Cerebellar cortex (tissue), 1 donor: Measurements from ENCODE around the gene PLEKHG5.

Experiments used
- DNase-seq: peaks from one replicate; pipeline ENCODE4 v3.0.0-alpha.2; 2015; ENCODE audit warnings: low spot score

The PLEKHG5 gene

DNA sequence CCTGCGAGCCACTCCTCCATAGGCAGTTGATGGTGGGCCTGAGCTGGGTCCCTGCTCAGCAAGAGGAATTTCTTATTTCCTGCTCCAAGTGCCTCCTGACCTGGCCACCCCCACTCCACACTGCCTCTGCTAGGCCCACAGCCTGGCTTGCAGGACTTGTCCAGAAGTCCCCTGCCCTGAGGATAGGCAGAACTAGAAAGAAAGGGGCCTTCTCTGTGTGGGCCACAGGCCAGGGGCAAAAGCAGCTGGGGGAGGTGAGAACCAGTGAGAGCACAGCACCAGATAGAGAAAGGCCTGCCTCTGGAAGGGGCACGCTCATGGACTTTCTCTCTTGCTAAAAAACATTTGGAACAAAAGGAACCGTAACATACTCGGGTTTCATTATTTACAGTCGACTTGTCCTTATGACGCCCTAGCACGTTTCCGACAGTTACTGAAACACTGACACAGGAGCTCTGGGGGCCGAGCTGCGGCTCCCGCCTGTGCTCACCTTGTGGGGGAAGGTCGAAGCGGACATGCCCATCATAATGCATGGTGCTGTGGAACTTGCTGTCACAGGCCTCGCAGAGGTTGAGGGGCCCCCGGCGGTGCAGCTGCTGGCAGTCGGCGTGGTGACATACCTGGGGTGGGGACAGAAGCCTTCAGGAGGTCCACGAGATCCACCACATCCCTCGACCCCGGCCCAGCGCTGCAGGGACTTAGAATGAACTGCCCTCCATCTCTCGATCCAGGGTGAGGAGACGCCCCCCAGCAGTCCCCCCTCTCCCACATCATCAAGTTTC lies 14.2 kb downstream of the PLEKHG5 start:
- no peak for DNase-seq

DNA sequence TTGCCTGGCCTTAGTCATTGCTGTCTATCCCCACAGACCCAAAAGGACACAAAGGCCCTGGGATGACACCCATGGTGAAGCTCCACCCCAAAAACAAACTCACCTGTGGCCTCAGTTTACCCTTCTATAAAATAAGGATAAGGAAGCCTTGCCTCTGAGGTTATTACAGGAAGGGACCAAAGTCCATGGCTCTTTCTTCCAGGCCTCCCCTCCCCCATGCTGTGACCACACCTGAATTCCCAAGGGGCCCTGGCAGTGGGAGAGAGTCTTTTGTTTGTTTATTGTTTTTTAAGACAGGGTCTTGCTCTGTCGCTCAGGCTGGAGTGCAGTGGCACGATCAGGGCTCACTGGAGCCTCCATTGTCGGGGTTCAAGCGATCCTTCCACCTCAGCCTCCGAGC lies 15.0 kb downstream of the PLEKHG5 start:
- no peak for DNase-seq

GRCh38 chr1:6475381-6476133 lies 15.9 kb downstream of the PLEKHG5 start:
- peak; percentile 63 for DNase-seq

GRCh38 chr1:6474815-6475282 lies 16.6 kb downstream of the PLEKHG5 start:
- no peak for DNase-seq

- no peak for DNase-seq
Measured at GRCh38 chr1:6473974-6474814, 17.3 kb downstream of the PLEKHG5 start.

DNA sequence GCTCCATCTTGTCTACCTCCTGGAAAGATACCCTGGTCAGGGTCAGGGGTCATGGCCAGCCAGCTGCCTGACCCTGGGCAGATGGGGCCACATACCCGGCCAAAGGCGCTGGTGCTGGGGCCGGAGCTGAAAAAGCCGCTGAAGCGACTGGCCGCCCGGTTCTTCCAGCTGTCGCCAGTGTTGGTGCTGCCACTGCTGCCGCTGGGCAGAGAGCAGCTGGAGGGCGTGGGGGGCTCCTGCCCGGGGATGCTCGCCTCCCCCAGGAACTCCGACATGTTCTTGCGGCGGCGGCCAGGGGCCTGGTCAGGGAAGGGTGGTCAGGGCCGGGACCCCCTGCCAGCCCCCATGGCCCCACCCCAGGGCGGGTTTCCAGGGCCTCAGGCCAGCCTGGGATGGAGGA lies 18.3 kb downstream of the PLEKHG5 start:
- DNase-seq: no peak

DNA sequence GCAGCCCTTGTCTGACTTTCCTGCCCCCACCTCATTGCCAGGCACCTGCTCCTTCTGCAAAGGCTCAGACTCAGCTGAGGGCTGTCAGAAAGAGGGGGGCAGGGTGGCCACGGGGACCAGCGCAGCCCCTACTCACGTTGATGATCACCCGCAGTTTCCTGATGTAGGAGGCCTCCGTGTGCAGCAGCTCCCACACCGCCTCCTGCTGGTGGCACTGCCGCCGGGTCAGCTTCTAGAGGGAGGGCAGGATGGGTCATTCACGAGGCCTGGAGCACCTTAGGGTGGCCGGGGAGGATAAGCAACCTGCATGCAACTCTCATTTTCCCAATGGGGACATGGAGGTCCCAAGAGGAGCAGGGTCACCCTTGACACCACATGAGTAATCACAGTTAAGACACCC lies 19.1 kb downstream of the PLEKHG5 start:
- no peak for DNase-seq

GRCh38 chr1:6471970-6472368 lies 19.5 kb downstream of the PLEKHG5 start:
- DNase-seq: no peak

GRCh38 chr1:6471086-6471969 lies 20.1 kb downstream of the PLEKHG5 start:
- no peak for DNase-seq

GRCh38 chr1:6470132-6471085 lies 21.1 kb downstream of the PLEKHG5 start:
- no peak for DNase-seq

GRCh38 chr1:6468729-6469461 lies 22.6 kb downstream of the PLEKHG5 start:
- no peak for DNase-seq

DNA sequence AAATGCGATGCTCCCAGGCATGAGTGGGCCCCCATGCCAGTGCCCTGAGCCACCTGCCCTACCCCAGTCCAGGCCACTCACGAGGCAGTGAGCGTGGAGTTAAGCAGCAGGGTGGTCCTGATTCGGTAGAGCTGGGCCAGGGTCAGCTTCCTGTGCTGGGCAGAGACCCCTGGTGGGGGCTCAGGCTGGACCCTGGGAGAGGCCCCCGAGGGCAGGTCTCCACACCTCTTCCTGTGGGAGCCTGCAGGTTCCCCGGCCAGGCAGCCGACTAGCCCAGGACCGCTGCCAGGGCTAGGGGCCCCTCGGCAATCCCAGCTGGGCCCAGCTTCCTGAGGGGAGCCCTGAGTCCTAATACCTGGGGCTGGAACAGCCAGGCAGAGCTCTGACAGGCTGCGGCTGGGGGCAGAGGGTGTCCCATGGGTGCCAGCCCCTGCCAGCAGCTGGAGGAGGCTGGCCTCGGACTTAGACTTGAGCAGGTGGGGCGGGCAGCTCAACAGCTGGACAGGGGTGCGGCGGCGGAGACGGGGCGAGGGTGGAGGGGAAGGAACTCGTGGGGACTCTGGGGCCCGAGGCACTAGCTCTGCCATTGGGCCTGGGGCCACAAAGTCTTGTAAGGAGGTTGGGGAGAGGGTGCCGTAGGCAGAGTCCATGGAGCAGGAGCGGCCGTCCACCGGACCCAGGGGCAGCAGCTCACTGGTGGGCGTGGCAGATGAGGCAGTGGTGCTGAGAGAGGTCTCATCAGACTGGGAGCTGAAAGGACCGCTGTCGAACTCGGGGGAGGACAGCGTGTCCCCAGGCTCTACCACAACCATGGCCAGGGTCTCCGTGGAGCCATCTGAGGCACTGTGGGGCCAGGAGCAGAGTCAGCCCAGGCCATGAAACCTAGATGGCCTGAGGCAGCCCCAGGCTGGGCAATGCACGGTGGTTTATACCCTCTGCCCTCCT lies 23.5 kb downstream of the PLEKHG5 start:
- DNase-seq: no peak

DNA sequence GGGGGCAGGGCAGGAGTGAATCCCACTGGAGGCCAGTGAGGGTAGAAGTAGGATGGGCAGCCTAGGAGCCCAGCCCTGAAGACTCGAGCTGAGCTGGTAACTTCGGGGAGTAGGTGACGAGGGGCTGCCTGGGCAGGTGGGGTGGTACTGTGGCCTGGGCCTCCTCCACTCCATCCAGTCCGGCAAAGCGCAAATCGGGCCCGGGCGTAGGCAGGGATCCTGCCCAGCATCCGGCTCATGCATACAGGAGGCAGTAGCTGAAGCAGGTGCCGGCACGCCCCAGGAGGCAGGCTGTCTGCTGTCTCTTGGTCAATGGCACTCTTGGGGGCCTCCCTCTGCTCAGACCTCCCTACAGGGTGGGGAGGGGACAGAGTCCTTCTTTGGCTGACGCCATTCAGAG lies 24.2 kb downstream of the PLEKHG5 start:
- no peak for DNase-seq

DNA sequence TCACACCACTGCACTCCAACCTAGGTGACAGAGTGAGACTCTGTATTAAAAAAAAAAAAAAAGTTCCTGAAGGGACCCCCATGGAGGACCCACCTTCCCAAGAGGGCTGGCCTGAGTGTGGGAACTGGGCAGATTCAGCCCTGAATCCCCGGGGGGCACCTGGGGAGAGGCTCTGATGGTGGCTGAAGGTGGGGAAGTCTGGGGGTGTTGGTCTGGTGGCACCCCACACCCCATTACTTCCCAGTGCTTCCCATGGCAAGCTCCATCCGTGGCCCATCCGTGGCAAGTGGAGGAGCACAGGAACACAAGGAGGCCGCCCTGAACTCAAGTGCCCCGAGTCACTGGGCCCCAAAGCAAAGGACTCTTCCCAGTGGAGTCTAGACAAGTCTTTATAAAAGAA lies 24.7 kb downstream of the PLEKHG5 start:
- no peak for DNase-seq

GRCh38 chr1:6466023-6466422 lies 25.4 kb downstream of the PLEKHG5 start, which contains the start of gene TNFRSF25:
TNFRSF25 (minus strand) TSS chr1:6466173; CDS start chr1:6466107, 66 bp downstream.
- DNase-seq: no peak

DNA sequence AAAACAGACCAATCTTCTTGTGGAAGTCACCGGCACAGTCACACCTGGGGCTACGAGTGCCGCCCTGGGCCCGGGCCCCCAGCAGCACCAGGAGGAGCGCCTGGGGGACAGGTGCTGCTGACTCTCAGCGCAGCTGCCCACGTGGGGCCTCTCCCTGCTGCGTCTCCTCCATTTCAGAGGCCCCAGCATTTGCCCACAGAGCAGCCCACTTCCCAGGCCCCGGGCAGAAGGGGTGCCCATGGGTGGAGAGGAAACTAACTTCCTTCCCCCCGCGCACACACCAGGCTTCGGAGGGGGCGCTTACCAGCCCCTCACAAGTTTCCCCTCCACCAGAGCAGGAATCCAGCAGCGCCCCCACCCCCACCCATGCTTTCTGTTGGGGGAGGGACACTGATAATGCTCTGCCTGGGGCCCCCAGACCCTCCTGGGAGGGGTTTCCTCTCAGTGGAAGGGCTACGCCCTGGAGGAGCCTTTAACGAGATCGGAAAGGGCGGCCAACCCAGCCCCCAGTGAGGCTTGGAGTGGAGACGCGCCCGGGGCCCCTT lies 25.9 kb downstream of the PLEKHG5 start:
- DNase-seq: no peak

DNA sequence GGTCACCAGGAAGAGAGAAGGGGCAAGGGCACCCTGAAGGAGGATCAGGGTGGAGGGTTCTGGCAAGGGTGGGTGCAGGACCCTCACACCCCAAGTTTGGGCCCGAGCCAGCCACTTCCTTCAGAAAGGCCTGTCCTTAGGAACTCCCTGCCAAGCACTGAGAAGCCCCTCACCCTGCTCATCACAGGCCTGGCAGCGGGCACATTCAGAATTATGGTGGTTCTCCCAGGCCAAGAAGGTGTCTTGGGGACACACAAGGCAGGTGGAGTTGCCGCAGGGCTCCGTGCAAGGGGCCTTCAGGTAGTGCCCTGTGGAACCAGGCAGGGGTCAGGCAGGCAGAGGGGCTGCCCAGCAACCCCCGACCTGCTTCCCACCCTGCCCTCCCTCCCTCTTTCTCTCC lies 26.6 kb downstream of the PLEKHG5 start:
- no peak for DNase-seq

- DNase-seq: peak; percentile 68
Measured at GRCh38 chr1:6464514-6464836, 27.0 kb downstream of the PLEKHG5 start.
